Thyroid gland (tissue), 4 donors: ENCODE results near the gene IL4R.

Source experiments
- POLR2A ChIP-seq, 2 donors: fragments of 450-650 bp; IDR thresholded peaks; one replicate each; pipeline ENCODE4 v1.6.1; 2017; ENCODE audit warnings: antibody characterized with exemption in 2 of 2, mild to moderate bottlenecking in 2 of 2, moderate library complexity in 1 of 2
- TF ChIP-seq, protein P1 (sequence below), 6 experiments: fragments of 200-600 bp in 3 of 6; fragments of 450-650 bp in 3 of 6; sonication (generic) in 3 of 6; IDR thresholded peaks; one replicate each; pipeline ENCODE4 v1.5.1; 2016 to 2019; ENCODE audit warnings: antibody characterized with exemption in 6 of 6, mild to moderate bottlenecking in 2 of 6, inconsistent platforms in 1 of 6, moderate library complexity in 1 of 6

DNA sequence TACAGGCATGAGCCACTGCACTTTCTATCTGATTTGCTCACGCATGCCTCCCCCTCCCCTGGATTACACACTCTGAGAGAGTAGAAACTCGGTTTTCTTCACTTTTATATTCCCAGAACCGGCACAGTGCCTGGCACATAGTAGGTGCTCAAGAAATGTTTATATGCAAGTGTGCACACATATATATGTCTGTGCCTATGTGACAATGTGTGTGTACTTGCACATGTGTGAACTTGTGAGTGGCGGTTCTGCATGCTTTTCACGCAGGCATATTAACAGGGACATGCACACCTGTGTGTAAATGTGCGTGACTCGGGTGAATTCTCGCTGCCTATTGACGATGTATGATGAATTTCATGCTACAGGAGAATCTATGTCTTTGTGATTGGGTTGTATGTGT, 66.1 kb downstream of the IL4R start:
- TF ChIP-seq, protein P1, sequence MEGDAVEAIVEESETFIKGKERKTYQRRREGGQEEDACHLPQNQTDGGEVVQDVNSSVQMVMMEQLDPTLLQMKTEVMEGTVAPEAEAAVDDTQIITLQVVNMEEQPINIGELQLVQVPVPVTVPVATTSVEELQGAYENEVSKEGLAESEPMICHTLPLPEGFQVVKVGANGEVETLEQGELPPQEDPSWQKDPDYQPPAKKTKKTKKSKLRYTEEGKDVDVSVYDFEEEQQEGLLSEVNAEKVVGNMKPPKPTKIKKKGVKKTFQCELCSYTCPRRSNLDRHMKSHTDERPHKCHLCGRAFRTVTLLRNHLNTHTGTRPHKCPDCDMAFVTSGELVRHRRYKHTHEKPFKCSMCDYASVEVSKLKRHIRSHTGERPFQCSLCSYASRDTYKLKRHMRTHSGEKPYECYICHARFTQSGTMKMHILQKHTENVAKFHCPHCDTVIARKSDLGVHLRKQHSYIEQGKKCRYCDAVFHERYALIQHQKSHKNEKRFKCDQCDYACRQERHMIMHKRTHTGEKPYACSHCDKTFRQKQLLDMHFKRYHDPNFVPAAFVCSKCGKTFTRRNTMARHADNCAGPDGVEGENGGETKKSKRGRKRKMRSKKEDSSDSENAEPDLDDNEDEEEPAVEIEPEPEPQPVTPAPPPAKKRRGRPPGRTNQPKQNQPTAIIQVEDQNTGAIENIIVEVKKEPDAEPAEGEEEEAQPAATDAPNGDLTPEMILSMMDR (IDR thresholded peaks at IDR 0.05), result no peak
- no peak for TF ChIP-seq POLR2A (IDR thresholded peaks at IDR 0.05)
